GM21723 (cell line): ENCODE data around the gene NDEL1.

ENCODE experiments used
- ATAC-seq: cut with Tn5 transposase; IDR thresholded peaks from one replicate; pipeline ENCODE4 v1.9.1; 2021; ENCODE audit warnings: mild to moderate bottlenecking, moderate library complexity; ENCODE audit not compliant: unreplicated experiment

Gene NDEL1

GRCh38 chr17:8413938-8414337, 21.7 kb upstream of the NDEL1 start:
- ATAC-seq, result no peak

GRCh38 chr17:8417806-8418205, 17.9 kb upstream of the NDEL1 start:
- no peak for ATAC-seq

GRCh38 chr17:8418471-8418870, 17.2 kb upstream of the NDEL1 start:
- ATAC-seq, result no peak

- no peak for ATAC-seq
Measured at GRCh38 chr17:8419305-8419704, 16.4 kb upstream of the NDEL1 start.

GRCh38 chr17:8420041-8420934, 15.4 kb upstream of the NDEL1 start:
- ATAC-seq, result no peak

- ATAC-seq, result no peak
Measured at GRCh38 chr17:8421571-8421970, 14.1 kb upstream of the NDEL1 start.

- no peak for ATAC-seq
Measured at GRCh38 chr17:8426094-8426720, 9.5 kb upstream of the NDEL1 start.

- ATAC-seq, result no peak
Measured at GRCh38 chr17:8426802-8427201, 8.9 kb upstream of the NDEL1 start.

GRCh38 chr17:8430966-8431365, 4.7 kb upstream of the NDEL1 start:
- no peak for ATAC-seq

- peak; percentile 54 for ATAC-seq
Measured at GRCh38 chr17:8436169-8436843, 622 bp downstream of the NDEL1 start.

GRCh38 chr17:8436844-8437171, 1.1 kb downstream of the NDEL1 start:
- ATAC-seq, result no peak

- no peak for ATAC-seq
Measured at GRCh38 chr17:8438441-8438840, 2.8 kb downstream of the NDEL1 start.

GRCh38 chr17:8439681-8440080, 4.0 kb downstream of the NDEL1 start:
- ATAC-seq, result no peak

GRCh38 chr17:8441690-8442089, 6.0 kb downstream of the NDEL1 start:
- no peak for ATAC-seq

GRCh38 chr17:8442310-8442709, 6.6 kb downstream of the NDEL1 start:
- ATAC-seq, result no peak

GRCh38 chr17:8443756-8444155, 8.1 kb downstream of the NDEL1 start:
- ATAC-seq, result no peak

GRCh38 chr17:8444494-8444893, 8.8 kb downstream of the NDEL1 start:
- ATAC-seq, result no peak

GRCh38 chr17:8445536-8445935, 9.9 kb downstream of the NDEL1 start:
- no peak for ATAC-seq

- no peak for ATAC-seq
Measured at GRCh38 chr17:8447799-8448198, 12.1 kb downstream of the NDEL1 start.

GRCh38 chr17:8448310-8448709, 12.6 kb downstream of the NDEL1 start:
- no peak for ATAC-seq

- ATAC-seq, result no peak
Measured at GRCh38 chr17:8451933-8452614, 16.4 kb downstream of the NDEL1 start.
